Gastrocnemius medialis (tissue), 4 donors: ENCODE data around the gene SCIN. TPM values are rescaled to one million over a fixed set of nuclear protein-coding genes. Genes with fewer than 3 reads are reported as not detected.
"Not testable (repeated sequence)": the region's sequence is repeated elsewhere in the genome, so short reads cannot be mapped to it uniquely, and the experiment has no call there.

Experiments
- ATAC-seq, 2 donors: fragments of 150-250 bp; one replicate each; pipeline ENCODE4 v1.9.1; 2016
- DNase-seq, 2 donors: peaks; one replicate each; pipeline ENCODE4 v3.0.0-alpha.2; 2019
- H3K27ac ChIP-seq, 4 donors: fragments of 200-600 bp; sonication (generic); 1 replicate in 1 of 4; 2 replicates in 3 of 4; pipeline ENCODE4 v1.5.1; 2016 to 2018; ENCODE audit warnings: mild to moderate bottlenecking in 2 of 4, moderate library complexity in 1 of 4
- H3K27me3 ChIP-seq, 3 donors: fragments of 200-600 bp; sonication (generic) in 2 of 3; 1 replicate in 1 of 3; 2 replicates in 2 of 3; pipeline versions ENCODE4 v1.5.1 to v1.6.0; 2016 to 2019; ENCODE audit warnings: mild to moderate bottlenecking in 1 of 3, moderate library complexity in 1 of 3
- H3K36me3 ChIP-seq, 2 donors: fragments of 200-600 bp; sonication (generic) in 1 of 2; one replicate each; pipeline ENCODE4 v1.5.1; 2017 to 2018
- H3K4me1 ChIP-seq, 2 donors: fragments of 200-600 bp; sonication (generic) in 1 of 2; one replicate each; pipeline ENCODE4 v1.5.1; 2016 to 2017; ENCODE audit warnings: mild to moderate bottlenecking in 2 of 2
- H3K4me3 ChIP-seq, 4 donors: fragments of 200-600 bp; sonication (generic) in 3 of 4; 1 replicate in 1 of 4; 2 replicates in 3 of 4; pipeline ENCODE4 v1.5.1; 2016 to 2019; ENCODE audit warnings: mild to moderate bottlenecking in 2 of 4
- H3K9me3 ChIP-seq, 3 donors: fragments of 200-600 bp; sonication (generic) in 2 of 3; 1 replicate in 1 of 3; 2 replicates in 2 of 3; pipeline ENCODE4 v1.5.1; 2016 to 2019
- CTCF ChIP-seq, 5 experiments: fragments of 450-650 bp in 3 of 5; fragments of 200-600 bp in 2 of 5; sonication (generic) in 2 of 5; IDR thresholded peaks in 4 of 5; conservative IDR thresholded peaks in 1 of 5; 1 replicate in 4 of 5; 2 replicates in 1 of 5; pipeline ENCODE4 v1.5.1; 2016 to 2019; ENCODE audit warnings: antibody characterized with exemption in 5 of 5, mild to moderate bottlenecking in 3 of 5, moderate library complexity in 3 of 5
- POLR2A ChIP-seq, 2 donors: fragments of 450-650 bp; IDR thresholded peaks; one replicate each; pipeline ENCODE4 v1.6.1; 2017; ENCODE audit warnings: antibody characterized with exemption in 2 of 2, mild to moderate bottlenecking in 2 of 2, moderate library complexity in 2 of 2
- in situ Hi-C, 4 donors: fragments of 200-750 bp; cut with MboI; loops; one replicate each; pipeline versions ENCODE4 v1.15.0 to v1.8.0; 2017; ENCODE audit warnings: low sequenced_read_pairs in 4 of 4
- intact Hi-C: fragments of 100-400 bp; cut with DNase I; formaldehyde crosslinking; loops from one replicate; pipeline ENCODE4 v1.15.1; 2023; ENCODE audit warnings: low total_unique reads
- total RNA-seq, 4 donors: library from RNA; depleted of rRNA; stranded (reverse); fragments of >200 nt; gene quantifications; one replicate each; pipeline versions ENCODE4 v1.1.0 to v1.2.3, GENCODE V29; 2016

The SCIN gene
- total RNA-seq, 4 donors from 2014 or later: 0.09 to 2.4 (median 1.4) TPM; not detected in 1

- H3K4me1 ChIP-seq: no peaks in the 10 kb centered on the region
- no peak overlapping the region for H3K4me3 ChIP-seq
- intact Hi-C loops (no loop called here), in situ Hi-C loops (loop anchor here (5.0 to 25.0 kb wide), 4 partner anchors 619 to 1819 kb away; no protein-coding TSS in a partner anchor)
- H3K27me3 ChIP-seq: no peaks in the 10 kb centered on the region
- TF ChIP-seq CTCF (IDR thresholded peaks at IDR 0.05 in 4 of 5, conservative IDR thresholded peaks at IDR 0.05 in 1 of 5) (no peak), POLR2A (IDR thresholded peaks at IDR 0.05) (no peak)
- DNase-seq (no peak), ATAC-seq (no peak)
- no peaks in the 10 kb centered on the region for H3K36me3 ChIP-seq
- no peak overlapping the region for H3K27ac ChIP-seq
- H3K9me3 ChIP-seq: no peaks in the 10 kb centered on the region
Measured at GRCh38 chr7:12643001-12643643, 72.6 kb downstream of the SCIN start.

GRCh38 chr7:12643644-12644043 lies 73.1 kb downstream of the SCIN start:
- no peak for DNase-seq
- ATAC-seq: no peak
- Histone ChIP-seq H3K27ac (no peak overlapping the region), H3K4me3 (no peak overlapping the region), H3K27me3 (no peaks in the 10 kb centered on the region), H3K9me3 (no peaks in the 10 kb centered on the region), H3K4me1 (no peaks in the 10 kb centered on the region), H3K36me3 (no peaks in the 10 kb centered on the region)
- intact Hi-C loops (no loop called here), in situ Hi-C loops (loop anchor here (5.0 to 25.0 kb wide), 4 partner anchors 619 to 1819 kb away; no protein-coding TSS in a partner anchor)
- TF ChIP-seq CTCF (IDR thresholded peaks at IDR 0.05 in 4 of 5, conservative IDR thresholded peaks at IDR 0.05 in 1 of 5): no peak
- no peak for TF ChIP-seq POLR2A (IDR thresholded peaks at IDR 0.05)

GRCh38 chr7:12645212-12645611 lies 74.7 kb downstream of the SCIN start:
- ATAC-seq, intact Hi-C loops, H3K27ac ChIP-seq, H3K4me3 ChIP-seq, H3K27me3 ChIP-seq, H3K4me1 ChIP-seq, H3K9me3 ChIP-seq, DNase-seq, H3K36me3 ChIP-seq: not testable (repeated sequence)
- in situ Hi-C loops: loop anchor here in 3 of 4 donors (10.0 to 25.0 kb wide), 3 partner anchors 617 to 1817 kb away; no protein-coding TSS in a partner anchor

- no peak for DNase-seq
- H3K36me3 ChIP-seq: no peaks in the 10 kb centered on the region
- intact Hi-C loops (no loop called here), in situ Hi-C loops (loop anchor here in 3 of 4 donors (10.0 to 25.0 kb wide), 3 partner anchors 616 to 1816 kb away; no protein-coding TSS in a partner anchor)
- H3K4me1 ChIP-seq: no peaks in the 10 kb centered on the region
- no peaks in the 10 kb centered on the region for H3K27me3 ChIP-seq
- H3K9me3 ChIP-seq: no peaks in the 10 kb centered on the region
- no peak for TF ChIP-seq POLR2A (IDR thresholded peaks at IDR 0.05)
- no peak overlapping the region for H3K4me3 ChIP-seq
- no peak for ATAC-seq
- H3K27ac ChIP-seq: no peak overlapping the region
Measured at GRCh38 chr7:12646139-12646538, 75.6 kb downstream of the SCIN start.

- no peak overlapping the region for H3K4me3 ChIP-seq
Measured at GRCh38 chr7:12647364-12648219, 77.1 kb downstream of the SCIN start.

More at GRCh38 chr7:12647364-12648219, 77.1 kb downstream of the SCIN start:
- no peak for DNase-seq
- Histone ChIP-seq H3K36me3 (no peaks in the 10 kb centered on the region), H3K27ac (no peak overlapping the region), H3K4me1 (no peaks in the 10 kb centered on the region), H3K27me3 (no peaks in the 10 kb centered on the region), H3K9me3 (no peaks in the 10 kb centered on the region)
- no peak for TF ChIP-seq POLR2A (IDR thresholded peaks at IDR 0.05)
- ATAC-seq: no peak
- intact Hi-C loops: no loop called here
- in situ Hi-C loops: loop anchor here in 3 of 4 donors (10.0 to 25.0 kb wide), 3 partner anchors 615 to 1815 kb away; no protein-coding TSS in a partner anchor
